RKO (cell line): Measurements from ENCODE around the gene ESR1.
A peak's percentile ranks its signal among the peaks of the same experiment; 100 is the strongest.
"Not testable (repeated sequence)": the region's sequence is repeated elsewhere in the genome, so short reads cannot be mapped to it uniquely, and the experiment has no call there.

Experiments
- DNase-seq: peaks from one replicate; pipeline ENCODE4 v3.0.0-alpha.2; 2016; ENCODE audit warnings: low spot score

The ESR1 gene

GRCh38 chr6:152054441-152054840 is 247.0 kb downstream of the ESR1 start:
- no peak for DNase-seq

GRCh38 chr6:152055517-152055916 is 248.0 kb downstream of the ESR1 start:
- DNase-seq, result no peak

GRCh38 chr6:152057832-152058498 is 250.5 kb downstream of the ESR1 start:
- DNase-seq, result no peak

- no peak for DNase-seq
These were observed 252.4 kb downstream of the ESR1 start for GRCh38 chr6:152059909-152060308.

- no peak for DNase-seq
These were observed 255.0 kb downstream of the ESR1 start for GRCh38 chr6:152062476-152062875.

- DNase-seq, result no peak
These were observed 255.9 kb downstream of the ESR1 start for GRCh38 chr6:152063170-152063921.

- no peak for DNase-seq
These were observed 261.3 kb downstream of the ESR1 start for GRCh38 chr6:152068622-152069261.

- no peak for DNase-seq
These were observed 263.1 kb downstream of the ESR1 start for GRCh38 chr6:152070556-152070955.

GRCh38 chr6:152071318-152071717 is 263.8 kb downstream of the ESR1 start:
- DNase-seq, result no peak

- no peak for DNase-seq
These were observed 264.4 kb downstream of the ESR1 start for GRCh38 chr6:152071843-152072242.

GRCh38 chr6:152076242-152076641 is 268.8 kb downstream of the ESR1 start:
- not testable (repeated sequence) for DNase-seq

GRCh38 chr6:152078001-152078400 is 270.5 kb downstream of the ESR1 start:
- DNase-seq, result no peak

GRCh38 chr6:152078804-152079203 is 271.3 kb downstream of the ESR1 start:
- DNase-seq, result no peak

GRCh38 chr6:152085451-152085921 is 278.0 kb downstream of the ESR1 start:
- DNase-seq, result peak; percentile 38

GRCh38 chr6:152086223-152086873 is 278.9 kb downstream of the ESR1 start:
- DNase-seq, result no peak

GRCh38 chr6:152087096-152087495 is 279.6 kb downstream of the ESR1 start:
- DNase-seq, result no peak

GRCh38 chr6:152087701-152088100 is 280.2 kb downstream of the ESR1 start:
- no peak for DNase-seq

- DNase-seq, result peak; percentile 17
These were observed 282.5 kb downstream of the ESR1 start for GRCh38 chr6:152089992-152090391.

- no peak for DNase-seq
These were observed 283.7 kb downstream of the ESR1 start for GRCh38 chr6:152091201-152091600.

GRCh38 chr6:152091851-152092341 is 284.4 kb downstream of the ESR1 start:
- DNase-seq, result no peak

GRCh38 chr6:152093711-152094110 is 286.2 kb downstream of the ESR1 start:
- no peak for DNase-seq

GRCh38 chr6:152094276-152094675 is 286.8 kb downstream of the ESR1 start:
- no peak for DNase-seq
